Measurements from ENCODE around the gene MRPL41.

GRCh38 chr9:137543237-137543963 lies 8.3 kb upstream of the MRPL41 start:
- no peak for TF ChIP-seq POLR2A (IDR thresholded peaks at IDR 0.05; ENCODE audit: insufficient read depth in 1 of 2, low read depth in 2 of 2, low read length in 2 of 2)
- TF ChIP-seq ZNF496 (CRISPR knock-in tag; IDR thresholded peaks at IDR 0.05; ENCODE audit: insufficient replicate concordance): no peak
- TF ChIP-seq ZSCAN20 (CRISPR knock-in tag; IDR thresholded peaks at IDR 0.05; ENCODE audit: borderline replicate concordance): no peak
- no peak for TF ChIP-seq PCBP2 (optimal IDR thresholded peaks at IDR 0.05; ENCODE audit: low read depth, low read length, poor library complexity, severe bottlenecking)
- no peak for TF ChIP-seq SRF (IDR thresholded peaks at IDR 0.05; ENCODE audit: low read depth, low read length)
- TF ChIP-seq ZNF503 (CRISPR knock-in tag; IDR thresholded peaks at IDR 0.05): no peak
- no peak for TF ChIP-seq RXRA (CRISPR knock-in tag; IDR thresholded peaks at IDR 0.05)

All from HepG2 (cell line).